SHP77 treated with DMSO at 0.1 percent for 48 hours (cell line): ENCODE data around the gene MRPL18.

Source experiments
- DNase-seq: peaks from one replicate; lab custom pipeline; 2025; lab: John Stamatoyannopoulos, UW

MRPL18 gene

DNA sequence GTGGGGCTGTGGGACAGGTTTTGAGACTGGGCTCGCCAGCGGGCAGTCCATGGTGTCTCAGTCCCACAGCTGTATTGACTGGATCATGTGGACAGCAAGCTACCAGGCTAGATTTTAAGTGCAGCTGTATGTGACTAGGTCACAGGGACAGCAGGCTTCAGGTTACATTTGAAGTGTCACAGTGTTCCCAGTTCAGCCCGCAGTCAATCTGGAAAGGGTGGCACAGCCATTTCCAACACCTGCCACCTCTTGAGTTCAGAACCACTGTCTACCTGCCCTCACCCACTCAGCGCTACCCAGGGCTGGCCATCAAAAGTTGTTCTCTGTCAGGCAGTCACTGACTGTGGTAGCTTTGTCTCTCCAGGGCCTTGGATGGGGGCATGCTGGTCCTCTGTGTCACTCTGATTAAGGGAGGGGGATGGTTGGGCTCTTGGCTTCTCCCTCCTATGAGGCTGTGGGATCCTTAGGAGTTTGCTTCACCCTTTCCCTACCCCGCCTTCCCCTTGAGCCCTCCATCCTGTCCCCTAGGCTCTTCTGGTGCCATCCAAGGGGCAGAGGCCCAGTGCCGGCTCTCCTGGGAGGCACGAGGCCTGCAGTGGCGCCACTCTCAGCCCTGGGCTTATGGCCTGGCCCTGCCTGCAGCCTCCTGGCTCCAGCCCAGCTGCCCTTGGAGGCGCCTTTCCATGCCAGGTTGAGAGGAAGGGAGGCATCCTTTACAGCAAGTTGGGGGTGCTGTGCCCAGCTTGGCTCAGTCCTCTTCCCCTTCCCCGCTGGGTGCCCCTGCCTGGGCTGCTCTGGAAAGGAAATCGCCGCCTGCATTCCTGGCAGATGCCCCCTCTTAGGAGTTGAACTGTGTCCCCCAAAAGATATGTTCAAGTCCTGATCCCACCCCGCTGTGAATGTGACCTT, 54.7 kb downstream of the MRPL18 start:
- peak; percentile 55 for DNase-seq
